Stimulated activated CD8-positive, alpha-beta memory T cell treated with anti-CD3 and anti-CD28 coated beads, Interleukin-7, amount 100 ng/mL, for 48 hours (primary cell): ENCODE results near the gene INTS12.
A peak's percentile ranks its signal among the peaks of the same experiment; 100 is the strongest.
"Not testable (repeated sequence)": the region's sequence is repeated elsewhere in the genome, so short reads cannot be mapped to it uniquely, and the experiment has no call there.

Experiments
- DNase-seq, 2 donors: peaks; one replicate each; pipeline ENCODE4 v3.0.0-alpha.2; 2020; ENCODE audit warnings: low read depth in 1 of 2; ENCODE audit errors: extremely low read depth in 1 of 2

Gene INTS12

GRCh38 chr4:105708181-105709080, at the start of gene INTS12, which contains the start of gene GSTCD:
TSS of gene INTS12 (minus strand) at chr4:105708689. CDS start at chr4:105700005, 8,684 bp downstream.
TSS of gene GSTCD (plus strand) at chr4:105708784. CDS start at chr4:105717614, 8,830 bp downstream.
- DNase-seq = peak; percentile 75 to 79

DNA sequence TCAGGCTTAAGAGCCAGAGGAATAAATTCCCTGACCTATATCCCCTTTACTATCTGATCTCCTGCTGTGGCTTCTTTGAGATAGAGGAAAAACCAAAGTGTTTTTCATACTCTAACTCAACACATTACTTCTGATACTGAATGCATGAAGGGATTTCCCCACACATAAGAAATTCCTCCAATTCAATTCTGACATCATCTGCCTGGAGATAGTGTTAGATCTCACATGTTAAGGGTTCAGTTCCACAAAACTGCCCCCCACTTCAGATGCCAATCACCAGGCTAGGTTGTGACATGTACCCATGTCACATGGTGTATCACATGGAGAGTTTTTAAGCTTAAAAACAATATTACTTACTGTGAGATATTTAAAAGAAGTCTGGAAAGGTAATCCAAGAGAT, 46.9 kb upstream of the INTS12 start:
- no peak for DNase-seq

DNA sequence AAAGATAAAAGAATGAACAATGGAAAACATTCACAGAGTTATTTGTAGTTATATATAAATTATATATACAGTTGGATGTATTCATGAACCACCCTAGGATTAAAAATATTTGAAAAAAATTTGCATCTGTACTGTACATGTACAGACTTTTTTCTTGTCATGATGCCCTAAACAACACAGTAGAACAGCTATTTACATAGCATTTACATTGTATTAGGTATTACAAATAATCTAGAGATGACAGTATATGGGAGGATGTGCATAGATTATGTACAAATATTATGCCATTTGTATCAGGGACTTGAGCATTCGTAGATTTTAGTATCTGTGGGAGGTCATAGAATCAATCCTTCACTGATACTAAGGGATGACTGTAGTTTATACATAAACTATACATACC, 44.9 kb upstream of the INTS12 start:
- no peak for DNase-seq

DNA sequence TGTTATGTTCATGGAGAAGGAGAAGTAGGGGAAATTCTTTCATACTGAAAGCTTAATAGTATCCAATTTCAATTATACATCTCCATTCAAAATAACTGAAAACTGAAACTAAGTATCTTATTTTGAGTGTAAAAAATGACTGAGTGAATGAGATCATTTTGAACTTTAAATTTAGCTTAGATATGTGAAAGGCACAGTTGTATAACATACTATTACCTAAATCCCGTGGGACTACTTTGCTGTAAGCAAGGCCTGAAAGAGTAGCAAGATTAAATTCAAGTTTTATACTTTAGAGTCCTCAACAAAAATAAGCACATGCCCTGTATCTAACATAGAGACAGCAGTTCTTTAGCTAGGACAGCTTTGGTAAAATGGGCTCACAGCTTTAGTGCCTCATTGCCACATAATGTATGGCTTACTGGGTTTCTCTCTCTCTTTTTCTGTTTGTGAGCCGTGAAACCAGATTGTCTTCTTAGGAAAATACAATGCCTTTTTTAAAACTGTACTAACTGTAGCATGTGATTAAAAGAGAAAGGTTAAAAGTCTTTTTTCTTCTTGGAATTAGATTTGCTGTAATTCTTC, 43.3 kb upstream of the INTS12 start:
- DNase-seq = no peak

GRCh38 chr4:105748222-105748621, 39.7 kb upstream of the INTS12 start:
- no peak for DNase-seq

DNA sequence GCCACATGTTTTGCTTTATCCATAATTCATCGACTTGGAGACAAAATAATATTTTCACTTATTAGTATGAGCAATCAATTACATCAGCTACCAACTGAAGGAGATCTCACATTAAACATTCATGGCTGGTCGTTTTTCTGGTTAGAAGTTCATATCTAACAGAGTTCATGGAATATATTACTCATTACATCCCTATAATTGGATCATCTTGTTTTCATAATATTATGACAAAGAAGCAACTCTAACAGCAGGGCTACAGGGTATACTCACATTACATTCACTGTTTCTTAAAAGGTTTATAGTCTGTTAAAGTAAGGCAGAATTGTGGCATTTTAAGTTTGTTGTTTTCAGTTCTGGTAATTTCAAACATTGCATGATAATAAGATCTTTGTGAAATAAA, 33.1 kb upstream of the INTS12 start:
- DNase-seq = no peak

GRCh38 chr4:105735217-105735616, 26.7 kb upstream of the INTS12 start:
- DNase-seq = not testable (repeated sequence)

DNA sequence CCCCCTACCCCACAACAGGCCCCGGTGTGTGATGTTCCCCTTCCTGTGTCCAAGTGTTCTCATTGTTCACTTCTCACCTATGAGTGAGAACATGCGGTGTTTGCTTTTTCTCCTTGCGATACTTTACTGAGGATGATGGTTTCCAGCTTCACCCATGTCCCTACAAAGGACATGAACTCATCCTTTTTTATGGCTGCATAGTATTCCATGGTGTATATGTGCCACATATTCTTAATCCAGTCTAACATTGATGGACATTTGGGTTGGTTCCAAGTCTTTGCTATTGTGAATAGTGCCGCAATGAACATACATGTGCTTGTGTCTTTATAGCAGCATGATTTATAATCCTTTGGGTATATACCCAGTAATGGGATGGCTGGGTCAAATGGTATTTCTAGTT, 21.4 kb upstream of the INTS12 start:
- not testable (repeated sequence) for DNase-seq

- DNase-seq = no peak
Measured at GRCh38 chr4:105725623-105726022, 17.1 kb upstream of the INTS12 start.

DNA sequence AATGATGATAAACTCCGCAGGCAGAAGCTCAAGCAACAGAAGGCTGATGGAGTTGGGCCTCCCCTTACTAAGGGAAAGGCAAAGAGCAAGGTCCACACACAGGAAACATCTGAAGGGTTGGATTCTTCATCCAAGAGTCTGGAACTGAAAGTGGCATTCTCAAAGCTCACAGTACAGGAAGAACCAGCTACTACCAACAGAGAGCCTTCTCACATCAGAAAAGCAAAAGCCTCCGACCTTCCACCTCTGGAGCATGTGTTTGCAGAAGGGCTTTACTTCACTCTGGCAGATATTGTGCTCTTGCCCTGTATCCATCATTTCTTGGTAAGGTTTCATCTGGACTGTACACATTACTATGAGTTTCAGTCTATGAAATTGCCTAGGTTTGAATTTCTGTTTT, 10.7 kb upstream of the INTS12 start:
- DNase-seq = no peak

GRCh38 chr4:105715692-105716278, 7.3 kb upstream of the INTS12 start:
- no peak for DNase-seq

- no peak for DNase-seq
Measured at GRCh38 chr4:105714932-105715331, 6.4 kb upstream of the INTS12 start.

GRCh38 chr4:105714071-105714521, 5.6 kb upstream of the INTS12 start:
- DNase-seq = no peak

GRCh38 chr4:105712766-105713165, 4.3 kb upstream of the INTS12 start:
- DNase-seq = no peak

GRCh38 chr4:105710678-105711077, 2.2 kb upstream of the INTS12 start:
- no peak for DNase-seq

DNA sequence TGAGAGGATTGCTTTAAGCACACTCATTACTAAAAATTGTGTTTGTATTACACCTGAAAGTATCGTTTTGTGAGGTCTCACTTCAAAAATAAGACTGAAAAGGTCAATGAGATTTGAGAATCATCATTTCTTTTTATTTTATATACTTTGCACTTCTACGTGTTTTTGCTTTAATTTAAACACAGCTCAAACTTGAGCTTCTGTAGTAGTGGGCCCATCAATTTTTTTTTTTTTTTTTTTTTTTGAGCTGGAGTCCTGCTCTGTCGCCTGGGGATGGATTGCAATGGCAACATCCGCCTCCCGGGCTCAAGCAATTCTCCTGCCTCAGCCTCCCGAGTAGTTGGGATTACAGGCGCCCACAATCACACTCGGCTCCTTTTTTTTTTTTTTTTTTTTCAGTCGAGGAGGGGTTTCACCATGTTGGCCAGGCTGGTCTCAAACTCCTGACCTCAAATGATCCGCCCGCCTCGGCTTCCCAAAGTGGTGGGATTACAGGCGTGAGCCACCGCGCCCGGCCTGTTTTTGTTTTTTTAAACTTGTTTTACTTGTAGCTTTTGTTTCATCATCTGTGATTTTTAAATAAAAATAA, 1.6 kb upstream of the INTS12 start:
- DNase-seq = no peak

- DNase-seq = no peak
Measured at GRCh38 chr4:105709081-105709450, 577 bp upstream of the INTS12 start.

- no peak for DNase-seq
Measured at GRCh38 chr4:105707782-105708180, 708 bp downstream of the INTS12 start.

GRCh38 chr4:105698607-105699006, 9.9 kb downstream of the INTS12 start:
- no peak for DNase-seq

DNA sequence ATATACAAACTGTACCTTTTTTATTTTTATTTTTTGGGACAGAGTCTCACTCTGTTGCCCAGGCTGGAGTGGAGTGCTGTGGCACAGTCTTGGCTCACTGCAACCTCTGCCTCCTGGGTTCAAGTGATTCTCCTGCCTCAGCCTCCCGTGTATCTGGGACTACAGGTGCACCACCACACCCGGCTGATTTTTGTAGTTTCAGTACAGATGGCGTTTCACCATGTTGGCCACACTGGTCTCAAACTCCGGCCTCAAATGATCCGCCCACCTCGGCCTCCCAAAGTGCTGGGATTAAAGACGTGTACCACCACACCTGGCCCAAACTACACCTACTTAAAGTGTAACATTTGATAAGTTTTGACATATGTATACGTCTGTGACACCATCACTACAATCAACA, 12.7 kb downstream of the INTS12 start:
- DNase-seq = not testable (repeated sequence)

DNA sequence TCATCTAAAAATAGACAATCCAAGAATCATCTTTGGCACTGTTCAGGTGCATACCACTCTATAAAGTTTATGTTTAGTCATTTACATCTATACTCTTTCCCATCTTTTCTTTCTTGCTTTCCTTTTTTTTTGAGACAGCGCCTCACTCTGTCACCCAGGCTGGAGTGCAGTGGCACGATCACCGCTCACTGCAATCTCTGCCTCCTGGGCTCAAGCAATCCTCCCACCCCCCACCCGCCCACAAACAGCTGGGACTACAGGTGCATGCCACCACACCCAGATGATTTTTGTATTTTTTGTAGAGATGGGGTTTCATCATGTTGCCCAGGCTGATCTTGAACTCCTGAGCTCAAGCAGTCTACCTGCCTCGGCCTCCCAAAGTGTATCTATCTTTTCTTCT, 13.7 kb downstream of the INTS12 start:
- DNase-seq = not testable (repeated sequence)
